PC-9 (cell line): ENCODE data around the gene PCGF3.

Experiments
- EZH2 ChIP-seq: fragments of 200-600 bp; sonication (generic); IDR thresholded peaks from 2 replicates; pipeline ENCODE4 v1.8.0; 2017; ENCODE audit warnings: antibody characterized with exemption, low read depth
- TF ChIP-seq, protein P1 (sequence below): fragments of 200-600 bp; sonication (generic); conservative IDR thresholded peaks from 2 replicates; pipeline ENCODE4 v1.6.1; 2017; ENCODE audit warnings: mixed run types, antibody characterized with exemption, mild to moderate bottlenecking, moderate library complexity

DNA sequence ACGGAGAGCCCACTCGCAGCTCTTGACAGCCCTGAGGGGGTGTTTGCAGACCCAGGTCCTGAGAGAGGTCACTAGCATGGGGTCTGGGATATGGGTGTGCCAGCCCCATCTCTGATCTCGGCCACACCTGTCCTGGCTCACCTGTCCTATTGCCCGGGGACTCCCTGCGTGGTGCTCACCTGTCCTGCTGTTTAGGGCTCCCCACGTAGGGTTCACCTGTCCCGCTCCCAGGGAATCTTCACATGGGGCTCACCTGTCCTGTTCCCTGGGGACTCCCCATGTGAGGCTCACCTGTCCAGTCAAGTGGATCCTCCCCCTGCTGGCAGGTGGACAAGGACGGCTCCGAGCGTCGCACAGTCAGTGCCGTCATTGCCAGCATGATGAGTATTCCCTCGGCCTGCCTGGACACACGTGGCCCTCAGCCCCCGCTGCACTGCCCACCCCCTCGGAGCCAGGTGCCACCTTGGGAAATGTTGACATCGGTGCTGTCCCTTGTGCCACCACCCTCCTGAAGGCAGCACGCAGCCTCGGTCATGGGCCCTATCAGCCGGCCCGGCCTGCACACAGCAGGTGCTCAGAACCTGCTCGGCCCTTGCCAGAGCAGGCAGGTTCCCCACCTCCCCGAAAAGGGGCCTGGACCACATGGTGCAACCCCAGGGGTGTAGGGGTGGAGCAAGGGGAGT, 23.0 kb upstream of the PCGF3 start:
- no peak for TF ChIP-seq EZH2
- TF ChIP-seq, protein P1, sequence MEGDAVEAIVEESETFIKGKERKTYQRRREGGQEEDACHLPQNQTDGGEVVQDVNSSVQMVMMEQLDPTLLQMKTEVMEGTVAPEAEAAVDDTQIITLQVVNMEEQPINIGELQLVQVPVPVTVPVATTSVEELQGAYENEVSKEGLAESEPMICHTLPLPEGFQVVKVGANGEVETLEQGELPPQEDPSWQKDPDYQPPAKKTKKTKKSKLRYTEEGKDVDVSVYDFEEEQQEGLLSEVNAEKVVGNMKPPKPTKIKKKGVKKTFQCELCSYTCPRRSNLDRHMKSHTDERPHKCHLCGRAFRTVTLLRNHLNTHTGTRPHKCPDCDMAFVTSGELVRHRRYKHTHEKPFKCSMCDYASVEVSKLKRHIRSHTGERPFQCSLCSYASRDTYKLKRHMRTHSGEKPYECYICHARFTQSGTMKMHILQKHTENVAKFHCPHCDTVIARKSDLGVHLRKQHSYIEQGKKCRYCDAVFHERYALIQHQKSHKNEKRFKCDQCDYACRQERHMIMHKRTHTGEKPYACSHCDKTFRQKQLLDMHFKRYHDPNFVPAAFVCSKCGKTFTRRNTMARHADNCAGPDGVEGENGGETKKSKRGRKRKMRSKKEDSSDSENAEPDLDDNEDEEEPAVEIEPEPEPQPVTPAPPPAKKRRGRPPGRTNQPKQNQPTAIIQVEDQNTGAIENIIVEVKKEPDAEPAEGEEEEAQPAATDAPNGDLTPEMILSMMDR = no peak
